Endodermal cell (in vitro differentiated cells): ENCODE data around the gene TMEM225. TPM values are rescaled to one million over a fixed set of nuclear protein-coding genes. Genes with fewer than 3 reads are reported as not detected.

Experiments
- DNase-seq: peaks from one replicate; pipeline ENCODE4 v3.0.0-alpha.2; 2017
- H3K27ac ChIP-seq: 2 replicates; pipeline ENCODE4 v1.5.1; 2013; ENCODE audit warnings: mild to moderate bottlenecking, low read depth, low read length, moderate library complexity
- H3K27me3 ChIP-seq: 2 replicates; pipeline ENCODE4 v1.6.1; 2013; ENCODE audit warnings: mild to moderate bottlenecking, low read length, moderate library complexity; ENCODE audit not compliant: insufficient read depth, control insufficient read depth, poor library complexity, severe bottlenecking
- H3K36me3 ChIP-seq: 2 replicates; pipeline ENCODE4 v1.7.0; 2013; ENCODE audit warnings: mild to moderate bottlenecking, low read length, moderate library complexity; ENCODE audit not compliant: control insufficient read depth, insufficient read depth
- H3K4me1 ChIP-seq: one replicate; pipeline ENCODE4 v1.7.0; 2013; ENCODE audit warnings: low read length; ENCODE audit not compliant: control insufficient read depth, insufficient read depth
- H3K4me3 ChIP-seq: 2 replicates; pipeline ENCODE4 v1.5.1; 2013; ENCODE audit warnings: mild to moderate bottlenecking, low read length, moderate library complexity
- H3K9ac ChIP-seq: 2 replicates; pipeline ENCODE4 v1.6.1; 2013; ENCODE audit warnings: mild to moderate bottlenecking, low read length, moderate library complexity; ENCODE audit not compliant: poor library complexity, severe bottlenecking; ENCODE audit errors: extremely low read depth
- H3K9me3 ChIP-seq: 2 replicates; pipeline ENCODE4 v1.6.1; 2013; ENCODE audit warnings: mild to moderate bottlenecking, low read length, moderate library complexity; ENCODE audit not compliant: control insufficient read depth
- H3K27ac Mint-ChIP-seq: 2 replicates; pipeline ENCODE4 v1.8.0; 2020; ENCODE audit warnings: mixed read lengths
- H3K27me3 Mint-ChIP-seq: 2 replicates; pipeline ENCODE4 v1.8.0; 2021; ENCODE audit warnings: mild to moderate bottlenecking, mixed read lengths; ENCODE audit not compliant: insufficient read depth
- H3K36me3 Mint-ChIP-seq: 2 replicates; pipeline ENCODE4 v1.8.0; 2020; ENCODE audit warnings: low read depth, mixed read lengths
- H3K4me1 Mint-ChIP-seq: 2 replicates; pipeline ENCODE4 v1.8.0; 2020; ENCODE audit warnings: mixed read lengths
- H3K4me3 Mint-ChIP-seq: 2 replicates; pipeline ENCODE4 v1.8.0; 2020; ENCODE audit warnings: mild to moderate bottlenecking, moderate library complexity, mixed read lengths
- H3K9me3 Mint-ChIP-seq: 2 replicates; pipeline ENCODE4 v1.8.0; 2020; ENCODE audit warnings: mild to moderate bottlenecking, mixed read lengths
- WGBS, 2 experiments: methylation state at CpG; one replicate each; pipeline versions ENCODE4 v1.1.5 to v1.1.7; 2013; ENCODE audit warnings: missing lambda C conversion rate in 2 of 2, mixed read lengths in 1 of 2; ENCODE audit not compliant: insufficient coverage in 1 of 2, insufficient read length in 1 of 2; 5-methylcytosine and 5-hydroxymethylcytosine counted together
- total RNA-seq, 2 donors: library from RNA; stranded (reverse); fragmentation: NEBNext Ultra II Directional in 1 of 2; extraction: Animal tissue kit (Norgen Biotek cat#: 25700) in 1 of 2; gene quantifications; 2 replicates in 1 of 2; 3 replicates in 1 of 2; pipeline ENCODE4 v1.2.1, GENCODE V29; 2021
- TF ChIP-seq, protein P1 (sequence below): fragments of 200-600 bp; sonication (generic); conservative IDR thresholded peaks from 2 replicates; pipeline ENCODE4 v1.5.0; 2021; ENCODE audit warnings: antibody characterized with exemption, mild to moderate bottlenecking

TMEM225 gene
- total RNA-seq, 2 donors from 2014 or later, result not detected

DNA sequence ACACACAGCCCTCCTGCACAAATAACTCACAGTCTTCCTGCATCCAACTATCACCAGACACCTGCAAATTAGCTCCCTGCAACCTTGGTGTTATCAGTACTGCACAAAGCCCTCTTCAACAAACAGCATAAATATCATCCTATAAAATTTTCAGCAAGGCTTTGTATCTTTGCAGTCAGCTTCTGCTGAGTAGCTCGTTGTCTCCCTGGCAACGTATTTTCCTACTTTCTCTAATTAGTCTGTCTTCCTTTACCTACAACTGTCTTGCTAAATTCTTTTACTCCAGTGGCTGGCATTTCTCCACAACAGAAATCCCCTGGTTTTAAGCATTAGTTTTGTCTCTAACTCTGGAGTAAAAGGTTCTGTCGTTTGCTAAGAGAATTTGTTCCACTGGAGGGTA is 20.4 kb upstream of the TMEM225 start:
- Mint-ChIP-seq H3K27me3 (no peaks in the 10 kb centered on the region), H3K4me3 (no peak overlapping the region), H3K9me3 (no peaks in the 10 kb centered on the region), H3K27ac (no peak overlapping the region), H3K4me1 (peaks cover 18% of the 10 kb centered on the region), H3K36me3 (no peaks in the 10 kb centered on the region)
- WGBS, 2 experiments, result 89 to 94% methylated on average over 2 to 3 of the region's 3 CpGs
- no peaks in the 10 kb centered on the region for H3K4me1 ChIP-seq
- no peak overlapping the region for H3K9ac ChIP-seq
- no peaks in the 10 kb centered on the region for H3K36me3 ChIP-seq
- H3K27me3 ChIP-seq, result no peaks in the 10 kb centered on the region
- no peaks in the 10 kb centered on the region for H3K9me3 ChIP-seq
- no peak overlapping the region for H3K27ac ChIP-seq
- H3K4me3 ChIP-seq, result no peak overlapping the region
- no peak for DNase-seq
- TF ChIP-seq, protein P1, sequence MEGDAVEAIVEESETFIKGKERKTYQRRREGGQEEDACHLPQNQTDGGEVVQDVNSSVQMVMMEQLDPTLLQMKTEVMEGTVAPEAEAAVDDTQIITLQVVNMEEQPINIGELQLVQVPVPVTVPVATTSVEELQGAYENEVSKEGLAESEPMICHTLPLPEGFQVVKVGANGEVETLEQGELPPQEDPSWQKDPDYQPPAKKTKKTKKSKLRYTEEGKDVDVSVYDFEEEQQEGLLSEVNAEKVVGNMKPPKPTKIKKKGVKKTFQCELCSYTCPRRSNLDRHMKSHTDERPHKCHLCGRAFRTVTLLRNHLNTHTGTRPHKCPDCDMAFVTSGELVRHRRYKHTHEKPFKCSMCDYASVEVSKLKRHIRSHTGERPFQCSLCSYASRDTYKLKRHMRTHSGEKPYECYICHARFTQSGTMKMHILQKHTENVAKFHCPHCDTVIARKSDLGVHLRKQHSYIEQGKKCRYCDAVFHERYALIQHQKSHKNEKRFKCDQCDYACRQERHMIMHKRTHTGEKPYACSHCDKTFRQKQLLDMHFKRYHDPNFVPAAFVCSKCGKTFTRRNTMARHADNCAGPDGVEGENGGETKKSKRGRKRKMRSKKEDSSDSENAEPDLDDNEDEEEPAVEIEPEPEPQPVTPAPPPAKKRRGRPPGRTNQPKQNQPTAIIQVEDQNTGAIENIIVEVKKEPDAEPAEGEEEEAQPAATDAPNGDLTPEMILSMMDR, result no peak

DNA sequence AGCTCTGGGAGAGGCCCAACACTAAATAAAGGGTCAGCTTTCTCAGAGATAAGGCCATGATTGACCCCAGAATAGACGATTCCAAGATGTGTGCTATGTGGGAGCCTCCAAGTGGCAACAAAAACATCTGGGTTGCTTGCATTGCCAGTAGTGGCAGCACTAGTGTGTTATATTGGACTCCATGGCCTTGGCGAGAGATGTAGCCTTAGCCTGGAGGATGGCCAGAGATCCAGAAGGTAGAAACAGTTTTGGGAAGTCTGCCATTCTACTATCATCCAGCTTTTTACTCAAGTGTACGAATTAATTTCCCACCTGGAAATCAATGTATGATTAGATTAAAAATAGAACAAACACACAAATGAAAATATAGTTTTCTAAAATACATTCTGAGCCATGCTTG is 19.5 kb upstream of the TMEM225 start:
- 83 to 97% methylated on average over 2 of the region's 3 CpGs for WGBS, 2 experiments
- H3K27ac Mint-ChIP-seq, result no peak overlapping the region

DNA sequence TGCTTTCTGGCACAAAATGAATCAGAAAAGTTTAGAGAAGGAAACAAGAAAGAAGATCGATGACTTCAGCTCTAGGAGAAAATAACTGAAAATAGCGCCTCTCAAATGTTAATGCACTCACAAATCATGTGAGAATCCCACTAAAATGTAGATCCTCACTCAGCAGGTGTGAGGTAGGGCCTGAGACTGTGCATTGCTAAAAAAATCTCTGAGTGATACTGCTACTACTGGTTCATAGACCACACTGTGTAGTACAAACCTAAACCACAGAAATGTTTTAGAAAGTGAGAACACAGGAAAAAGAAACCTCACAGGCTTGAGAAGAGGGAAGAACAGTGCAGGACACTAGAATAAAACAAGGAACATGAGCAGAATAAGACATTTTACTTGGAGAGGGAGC is 18.5 kb upstream of the TMEM225 start:
- Mint-ChIP-seq H3K4me1 (peaks cover 27% of the 10 kb centered on the region), H3K9me3 (no peaks in the 10 kb centered on the region), H3K27ac (no peak overlapping the region), H3K4me3 (no peak overlapping the region), H3K36me3 (no peaks in the 10 kb centered on the region), H3K27me3 (no peaks in the 10 kb centered on the region)
- TF ChIP-seq, protein P1, result no peak
- no peak for DNase-seq
- no peak overlapping the region for H3K9ac ChIP-seq
- H3K36me3 ChIP-seq, result no peaks in the 10 kb centered on the region
- no peaks in the 10 kb centered on the region for H3K9me3 ChIP-seq
- H3K4me3 ChIP-seq, result no peak overlapping the region
- H3K27ac ChIP-seq, result no peak overlapping the region
- H3K27me3 ChIP-seq, result no peaks in the 10 kb centered on the region
- WGBS, 2 experiments, result 96 to 100% methylated on average over 1 to 2 of the region's 2 CpGs
- no peaks in the 10 kb centered on the region for H3K4me1 ChIP-seq

More for the DNA sequence above, 19.5 kb upstream of the TMEM225 start:
- no peak overlapping the region for H3K4me3 ChIP-seq
- TF ChIP-seq, protein P1, result no peak
- no peaks in the 10 kb centered on the region for H3K9me3 ChIP-seq
- Mint-ChIP-seq H3K27me3 (no peaks in the 10 kb centered on the region), H3K36me3 (no peaks in the 10 kb centered on the region), H3K9me3 (no peaks in the 10 kb centered on the region), H3K4me3 (no peak overlapping the region), H3K4me1 (peaks cover 21% of the 10 kb centered on the region)
- H3K9ac ChIP-seq, result no peak overlapping the region
- no peaks in the 10 kb centered on the region for H3K4me1 ChIP-seq
- peak; percentile 22 for DNase-seq
- H3K36me3 ChIP-seq, result no peaks in the 10 kb centered on the region
- no peaks in the 10 kb centered on the region for H3K27me3 ChIP-seq
- H3K27ac ChIP-seq, result no peak overlapping the region
